ENCODE measurements around the gene HIPK2. TPM values are rescaled to one million over a fixed set of nuclear protein-coding genes. Genes with fewer than 3 reads are reported as not detected.
A peak's percentile ranks its signal among the peaks of the same experiment; 100 is the strongest.

HIPK2 gene
- total and polyA plus RNA-seq, 7 donors: 18.1 to 166 (median 78.5) TPM

- intact Hi-C loops (cut with DNase I): loop anchor here (5.0 kb wide), 2 partner anchors 42 to 663 kb away; partner anchors contain the start of gene SLC37A3 (in 1 of the 2)
- 5 to 18% (median 16%) methylated on average over 2 of the region's 2 CpGs for WGBS, 3 donors
- DNase-seq (peak in 1 of 2 donors; percentile 70), ATAC-seq (peak; percentile 77 to 84 (median 84))
- H3K4me3 ChIP-seq: no peak overlapping the region
- H3K36me3 ChIP-seq (ENCODE audit: insufficient read depth in 1 of 2, low read depth in 1 of 2): no peaks in the 10 kb centered on the region
- H3K27ac ChIP-seq: peak overlapping the region; percentile 89
- H3K4me1 ChIP-seq: peaks cover 95% of the 10 kb centered on the region
- H3K27me3 ChIP-seq (ENCODE audit: insufficient read depth in 3 of 3, low read length in 2 of 3): no peaks in the 10 kb centered on the region
- no peak for TF ChIP-seq CTCF (IDR thresholded peaks at IDR 0.05)
- no peaks in the 10 kb centered on the region for H3K9me3 ChIP-seq
Observed at GRCh38 chr7:139734395-139734794, 43.4 kb downstream of the HIPK2 start.

GRCh38 chr7:139733751-139734150 lies 44.0 kb downstream of the HIPK2 start:
- Histone ChIP-seq H3K9me3 (no peaks in the 10 kb centered on the region), H3K4me3 (no peak overlapping the region), H3K27me3 (ENCODE audit: insufficient read depth in 3 of 3, low read length in 2 of 3) (no peaks in the 10 kb centered on the region), H3K4me1 (peaks cover 89% of the 10 kb centered on the region), H3K27ac (peak overlapping the region; percentile 89), H3K36me3 (ENCODE audit: insufficient read depth in 1 of 2, low read depth in 1 of 2) (no peaks in the 10 kb centered on the region)
- intact Hi-C loops (cut with DNase I): loop anchor here (5.0 kb wide), 2 partner anchors 41 to 664 kb away; partner anchors contain the start of gene SLC37A3 (in 1 of the 2)
- TF ChIP-seq CTCF (IDR thresholded peaks at IDR 0.05): no peak
- WGBS, 3 donors: 64 to 81% (median 66%) methylated on average over 7 of the region's 7 CpGs
- no peak for DNase-seq
- peak in 2 of 4 donors; percentile 14 to 30 for ATAC-seq

GRCh38 chr7:139732471-139733167 lies 45.2 kb downstream of the HIPK2 start:
- no peak for TF ChIP-seq CTCF (IDR thresholded peaks at IDR 0.05)
- H3K27me3 ChIP-seq (ENCODE audit: insufficient read depth in 3 of 3, low read length in 2 of 3): no peaks in the 10 kb centered on the region
- DNase-seq (no peak), ATAC-seq (peak; percentile 51 to 63 (median 54))
- H3K27ac ChIP-seq: peak overlapping the region; percentile 89
- intact Hi-C loops (cut with DNase I): loop anchor here (5.0 kb wide), 2 partner anchors 40 to 665 kb away; partner anchors contain the start of gene SLC37A3 (in 1 of the 2)
- H3K36me3 ChIP-seq (ENCODE audit: insufficient read depth in 1 of 2, low read depth in 1 of 2): no peaks in the 10 kb centered on the region
- H3K4me3 ChIP-seq: peak overlapping the region; percentile 32
- peaks cover 79% of the 10 kb centered on the region for H3K4me1 ChIP-seq
- WGBS, 3 donors: 88 to 97% (median 92%) methylated on average over 2 of the region's 2 CpGs
- H3K9me3 ChIP-seq: no peaks in the 10 kb centered on the region

GRCh38 chr7:139731802-139732470 lies 45.9 kb downstream of the HIPK2 start:
- WGBS, 3 donors: 19 to 40% (median 21%) methylated on average over 9 of the region's 9 CpGs
- DNase-seq (peak; percentile 88 to 94), ATAC-seq (peak; percentile 79 to 86 (median 82))
- Histone ChIP-seq H3K27me3 (ENCODE audit: insufficient read depth in 3 of 3, low read length in 2 of 3) (no peaks in the 10 kb centered on the region), H3K4me3 (peak overlapping the region; percentile 32), H3K27ac (peak overlapping the region; percentile 89), H3K36me3 (ENCODE audit: insufficient read depth in 1 of 2, low read depth in 1 of 2) (no peaks in the 10 kb centered on the region), H3K4me1 (peaks cover 79% of the 10 kb centered on the region), H3K9me3 (no peaks in the 10 kb centered on the region)
- intact Hi-C loops (cut with DNase I): loop anchor here (5.0 kb wide), 2 partner anchors 40 to 665 kb away; partner anchors contain the start of gene SLC37A3 (in 1 of the 2)
- TF ChIP-seq CTCF (IDR thresholded peaks at IDR 0.05): no peak

All from psoas muscle (tissue), 8 donors.